Fibroblast of lung (primary cell): ENCODE measurements around the gene CNTN1.

Experiments used
- CTCF ChIP-seq, 2 donors: IDR thresholded peaks in 1 of 2; conservative IDR thresholded peaks in 1 of 2; 1 replicate in 1 of 2; 2 replicates in 1 of 2; pipeline ENCODE4 v1.5.1; 2011 to 2012; ENCODE audit warnings: low read length in 2 of 2, control low read depth in 1 of 2, inconsistent platforms in 1 of 2, low read depth in 1 of 2, mild to moderate bottlenecking in 1 of 2
- EZH2 ChIP-seq: IDR thresholded peaks from 2 replicates; pipeline ENCODE4 v1.5.1; 2012; ENCODE audit warnings: low read length, control low read depth, mild to moderate bottlenecking; ENCODE audit errors: missing control alignments

GRCh38 chr12:40837891-40838429, 145.7 kb downstream of the CNTN1 start:
- no peak for TF ChIP-seq CTCF (conservative IDR thresholded peaks at IDR 0.05 in 1 of 2, IDR thresholded peaks at IDR 0.05 in 1 of 2; ENCODE audit: low read depth in 1 of 2, low read length in 2 of 2)
- TF ChIP-seq EZH2: no peak
